WI38 (cell line): ENCODE measurements around the gene TMEM158.

Experiments used
- H3K4me3 ChIP-seq: 2 replicates; pipeline ENCODE4 v1.5.1; 2011; ENCODE audit warnings: low read depth, mild to moderate bottlenecking, control low read depth, low read length
- CTCF ChIP-seq: IDR thresholded peaks from 2 replicates; pipeline ENCODE4 v1.5.1; 2012; ENCODE audit warnings: low read depth, mild to moderate bottlenecking, control low read depth, low read length

Gene TMEM158

GRCh38 chr3:45182915-45183871 is 42.9 kb downstream of the TMEM158 start:
- H3K4me3 ChIP-seq: no peak overlapping the region

GRCh38 chr3:45181496-45181895 is 44.6 kb downstream of the TMEM158 start:
- no peak overlapping the region for H3K4me3 ChIP-seq
- TF ChIP-seq CTCF: no peak

More at GRCh38 chr3:45182915-45183871, 42.9 kb downstream of the TMEM158 start:
- TF ChIP-seq CTCF: no peak

- H3K4me3 ChIP-seq: no peak overlapping the region
- TF ChIP-seq CTCF: no peak
These were observed 45.2 kb downstream of the TMEM158 start for GRCh38 chr3:45180899-45181298.

GRCh38 chr3:45180051-45180450 is 46.0 kb downstream of the TMEM158 start:
- TF ChIP-seq CTCF: no peak
- no peak overlapping the region for H3K4me3 ChIP-seq

GRCh38 chr3:45179163-45179562 is 46.9 kb downstream of the TMEM158 start:
- no peak overlapping the region for H3K4me3 ChIP-seq
- no peak for TF ChIP-seq CTCF

- TF ChIP-seq CTCF: no peak
These were observed 47.7 kb downstream of the TMEM158 start for GRCh38 chr3:45178183-45179023.

GRCh38 chr3:45176912-45177311 is 49.2 kb downstream of the TMEM158 start:
- TF ChIP-seq CTCF: no peak
- no peak overlapping the region for H3K4me3 ChIP-seq

More at GRCh38 chr3:45178183-45179023, 47.7 kb downstream of the TMEM158 start:
- H3K4me3 ChIP-seq: no peak overlapping the region
